HEK293 (cell line): ENCODE measurements around the gene LYST.

Experiments used
- CTCF ChIA-PET: fragments of 350-600 bp; formaldehyde crosslinking; extraction: SDS; loops from one replicate; lab custom pipeline; 2021; ENCODE audit warnings: antibody characterized with exemption; lab: Yijun Ruan, JAX
- POLR2A ChIA-PET: fragments of 300-600 bp; formaldehyde crosslinking; extraction: SDS; loops from one replicate; lab custom pipeline; 2020; ENCODE audit warnings: antibody characterized with exemption, inconsistent platforms; lab: Yijun Ruan, JAX
- H3K27ac ChIP-seq: fragments of 200-500 bp; sonication (Bioruptor generic); 2 replicates; pipeline ENCODE4 v1.5.1; 2014; ENCODE audit warnings: low read depth, low read length, control low read depth, inconsistent platforms; ENCODE audit errors: extremely low read depth
- H3K36me3 ChIP-seq, 2 experiments: fragments of 200-500 bp in 1 of 2; sonication (Bioruptor generic) in 1 of 2; 1 replicate in 1 of 2; 2 replicates in 1 of 2; pipeline ENCODE4 v1.5.1; 2014 to 2017; ENCODE audit warnings: inconsistent platforms in 2 of 2, low read length in 2 of 2; ENCODE audit not compliant: control insufficient read depth in 2 of 2, insufficient read depth in 1 of 2
- H3K4me1 ChIP-seq: fragments of 200-500 bp; sonication (Bioruptor generic); 2 replicates; pipeline ENCODE4 v1.5.1; 2014; ENCODE audit warnings: mild to moderate bottlenecking, low read length, inconsistent platforms; ENCODE audit not compliant: control insufficient read depth, insufficient read depth
- H3K4me3 ChIP-seq: 2 replicates; pipeline ENCODE4 v1.5.1; 2011; ENCODE audit warnings: low read depth, mild to moderate bottlenecking, control low read depth, low read length, moderate library complexity
- H3K9me3 ChIP-seq: fragments of 200-500 bp; sonication (Bioruptor generic); 2 replicates; pipeline ENCODE4 v1.5.1; 2014; ENCODE audit warnings: low read depth, low read length, inconsistent platforms; ENCODE audit not compliant: control insufficient read depth, insufficient read depth
- EGR2 ChIP-seq: fragments of 450-650 bp; formaldehyde crosslinking; IDR thresholded peaks from 2 replicates; pipeline ENCODE4 v1.5.1; 2016; ENCODE audit warnings: low read depth, missing biosample characterization, missing genetic modification characterization
- MZF1 ChIP-seq: fragments of 450-650 bp; formaldehyde crosslinking; IDR thresholded peaks from 2 replicates; pipeline ENCODE4 v1.5.1; 2017; ENCODE audit warnings: missing biosample characterization, missing genetic modification characterization, borderline replicate concordance
- PRDM6 ChIP-seq: fragments of 450-650 bp; formaldehyde crosslinking; IDR thresholded peaks from 2 replicates; pipeline ENCODE4 v1.5.1; 2017; ENCODE audit warnings: missing biosample characterization, missing genetic modification characterization
- SALL2 ChIP-seq: fragments of 450-650 bp; formaldehyde crosslinking; IDR thresholded peaks from 2 replicates; pipeline ENCODE4 v1.5.0; 2017; ENCODE audit warnings: missing biosample characterization, mild to moderate bottlenecking, missing genetic modification characterization, borderline replicate concordance
- TCF7L2 ChIP-seq: IDR thresholded peaks from 2 replicates; pipeline ENCODE4 v1.6.1; 2011; ENCODE audit warnings: low read depth, mild to moderate bottlenecking, inconsistent platforms, low read length, moderate library complexity, borderline replicate concordance
- ZBTB17 ChIP-seq: fragments of 450-650 bp; formaldehyde crosslinking; IDR thresholded peaks from 2 replicates; pipeline ENCODE4 v1.5.1; 2016; ENCODE audit warnings: missing biosample characterization, missing genetic modification characterization
- ZFHX2 ChIP-seq: fragments of 450-650 bp; formaldehyde crosslinking; conservative IDR thresholded peaks from 2 replicates; pipeline ENCODE4 v1.5.1; 2016; ENCODE audit warnings: missing biosample characterization, missing genetic modification characterization
- ZFP3 ChIP-seq: fragments of 450-650 bp; formaldehyde crosslinking; IDR thresholded peaks from 2 replicates; pipeline ENCODE4 v1.5.1; 2016; ENCODE audit warnings: low read depth, missing biosample characterization, missing genetic modification characterization
- ZIC2 ChIP-seq: fragments of 450-650 bp; formaldehyde crosslinking; IDR thresholded peaks from 2 replicates; pipeline ENCODE4 v1.5.1; 2016; ENCODE audit warnings: missing biosample characterization, missing genetic modification characterization
- ZNF16 ChIP-seq: fragments of 450-650 bp; formaldehyde crosslinking; IDR thresholded peaks from 2 replicates; pipeline ENCODE4 v1.5.1; 2016; ENCODE audit warnings: low read depth, missing biosample characterization, missing genetic modification characterization
- ZNF248 ChIP-seq: fragments of 450-650 bp; formaldehyde crosslinking; IDR thresholded peaks from 2 replicates; pipeline ENCODE4 v1.5.1; 2017; ENCODE audit warnings: missing biosample characterization, missing genetic modification characterization
- ZNF302 ChIP-seq: fragments of 450-650 bp; formaldehyde crosslinking; IDR thresholded peaks from 2 replicates; pipeline ENCODE4 v1.5.1; 2016; ENCODE audit warnings: missing biosample characterization, missing genetic modification characterization, low read depth
- ZNF423 ChIP-seq: fragments of 450-650 bp; formaldehyde crosslinking; IDR thresholded peaks from 2 replicates; pipeline ENCODE4 v1.5.1; 2016; ENCODE audit warnings: missing biosample characterization, missing genetic modification characterization
- ZNF48 ChIP-seq: fragments of 450-650 bp; formaldehyde crosslinking; IDR thresholded peaks from 2 replicates; pipeline ENCODE4 v1.5.1; 2016; ENCODE audit warnings: missing biosample characterization, missing genetic modification characterization
- ZNF501 ChIP-seq: fragments of 450-650 bp; formaldehyde crosslinking; IDR thresholded peaks from 2 replicates; pipeline ENCODE4 v1.5.1; 2016; ENCODE audit warnings: missing biosample characterization, missing genetic modification characterization
- ZNF560 ChIP-seq: fragments of 450-650 bp; formaldehyde crosslinking; IDR thresholded peaks from 2 replicates; pipeline ENCODE4 v1.5.1; 2017; ENCODE audit warnings: missing biosample characterization, missing genetic modification characterization, borderline replicate concordance
- ZNF585B ChIP-seq: fragments of 450-650 bp; formaldehyde crosslinking; IDR thresholded peaks from 2 replicates; pipeline ENCODE4 v1.5.1; 2016; ENCODE audit warnings: missing biosample characterization, missing genetic modification characterization
- ZNF624 ChIP-seq: fragments of 450-650 bp; formaldehyde crosslinking; IDR thresholded peaks from 2 replicates; pipeline ENCODE4 v1.5.1; 2017; ENCODE audit warnings: missing biosample characterization, missing genetic modification characterization
- ZNF654 ChIP-seq: fragments of 450-650 bp; formaldehyde crosslinking; IDR thresholded peaks from 2 replicates; pipeline ENCODE4 v1.5.1; 2016; ENCODE audit warnings: low read depth, missing biosample characterization, missing genetic modification characterization
- ZNF660 ChIP-seq: fragments of 450-650 bp; IDR thresholded peaks from 2 replicates; pipeline ENCODE4 v1.5.1; 2018; ENCODE audit warnings: missing biosample characterization, mild to moderate bottlenecking, missing genetic modification characterization
- ZNF76 ChIP-seq: fragments of 450-650 bp; formaldehyde crosslinking; IDR thresholded peaks from 2 replicates; pipeline ENCODE4; 2016; ENCODE audit warnings: low read depth, missing biosample characterization, missing genetic modification characterization, borderline replicate concordance
- ZNF768 ChIP-seq: fragments of 450-650 bp; formaldehyde crosslinking; IDR thresholded peaks from 2 replicates; pipeline ENCODE4 v1.5.1; 2018; ENCODE audit warnings: missing biosample characterization, mild to moderate bottlenecking, missing genetic modification characterization
- ZNF791 ChIP-seq: fragments of 450-650 bp; formaldehyde crosslinking; IDR thresholded peaks from 2 replicates; pipeline ENCODE4 v1.5.1; 2016; ENCODE audit warnings: missing biosample characterization, missing genetic modification characterization
- ZNF843 ChIP-seq: fragments of 450-650 bp; formaldehyde crosslinking; IDR thresholded peaks from 2 replicates; pipeline ENCODE4 v1.5.1; 2016; ENCODE audit warnings: missing biosample characterization, missing genetic modification characterization
- TF ChIP-seq, protein P1 (sequence below): fragments of 450-650 bp; formaldehyde crosslinking; IDR thresholded peaks from 2 replicates; pipeline ENCODE4 v1.5.1; 2016; ENCODE audit warnings: missing biosample characterization, missing genetic modification characterization

Gene LYST

GRCh38 chr1:235817101-235817728 is 49.5 kb downstream of the LYST start (continued):
- TF ChIP-seq ZNF48 (tag by site-specific recombination) (no peak), ZNF791 (no peak), ZNF654 (tag by site-specific recombination) (no peak), ZBTB17 (peak; percentile 35), ZNF302 (tag by site-specific recombination) (no peak)
- TF ChIP-seq, all 188 proteins: peak for 14

DNA sequence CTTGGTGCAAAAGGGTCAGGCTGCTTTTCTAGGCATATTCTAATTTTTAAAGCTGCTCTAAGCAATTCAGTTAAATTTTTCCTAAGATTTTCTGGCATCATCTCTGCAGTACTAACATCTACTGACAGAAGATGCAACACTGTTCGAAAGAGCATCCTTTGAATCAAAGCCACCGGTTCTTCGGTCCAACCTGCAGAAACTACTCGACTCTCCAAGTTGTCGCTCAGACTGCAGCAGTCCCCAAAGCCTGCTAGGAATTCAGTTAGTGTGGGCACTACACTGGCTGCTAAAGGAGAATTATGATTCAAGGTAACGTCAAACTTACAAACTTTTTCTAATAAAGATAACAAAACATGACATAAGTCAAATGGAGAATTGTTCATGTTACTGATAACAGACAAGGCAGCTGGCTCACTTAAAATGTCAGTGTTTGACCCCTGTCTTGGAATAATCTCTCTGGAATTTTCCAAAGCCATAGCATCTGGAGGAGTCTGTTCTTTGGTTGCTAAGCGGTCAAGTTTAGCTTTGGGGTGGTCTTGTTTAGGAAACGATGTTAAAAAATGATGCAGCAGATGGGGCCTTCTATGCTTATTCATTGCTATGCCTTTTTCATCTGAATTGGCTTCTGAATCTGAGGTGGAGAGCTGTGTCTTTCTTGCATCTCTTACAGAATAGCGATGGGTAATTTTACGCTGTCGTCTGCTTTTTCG is 56.9 kb downstream of the LYST start:
- POLR2A ChIA-PET: no interaction called here
- no peak overlapping the region for H3K27ac ChIP-seq
- CTCF ChIA-PET: interaction anchor here (1.3 kb wide), 1 partner anchor 162 kb away, joined by 3 read pairs; no protein-coding TSS in a partner anchor
- TF ChIP-seq ZNF16 (tag by site-specific recombination) (no peak), PRDM6 (tag by site-specific recombination) (peak; percentile 48; the same call in 1 of the 2 replicates)
- no peaks in the 10 kb centered on the region for H3K36me3 ChIP-seq
- peaks cover 2% of the 10 kb centered on the region; the same call in 1 of the 2 replicates for H3K4me1 ChIP-seq
- H3K4me3 ChIP-seq: no peak overlapping the region
- no peaks in the 10 kb centered on the region for H3K9me3 ChIP-seq

DNA sequence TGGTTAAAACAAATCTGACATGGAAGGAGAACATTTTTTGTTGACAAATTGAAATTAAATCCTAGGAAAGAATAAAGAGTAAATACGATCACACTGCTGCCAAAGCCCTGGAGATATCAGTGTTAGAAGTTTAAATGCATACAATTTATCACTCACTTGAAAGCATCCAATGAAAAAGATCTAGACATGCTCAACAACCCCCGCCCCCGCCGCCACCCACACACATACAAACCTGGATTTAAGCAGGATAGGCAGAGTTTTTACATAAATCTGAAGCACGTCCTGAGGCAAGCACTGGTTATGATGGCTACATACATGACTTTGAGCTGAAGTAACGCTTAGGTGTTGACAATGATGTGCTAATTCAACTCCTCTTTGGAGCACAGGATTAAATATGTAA is 58.5 kb downstream of the LYST start:
- Histone ChIP-seq H3K4me1 (peaks cover 2% of the 10 kb centered on the region; the same call in 1 of the 2 replicates), H3K4me3 (no peak overlapping the region), H3K36me3 (no peaks in the 10 kb centered on the region)
- TF ChIP-seq TCF7L2 (0 out of 2 replicates have a peak, but pooled peaks have one; percentile 23), ZNF560 (tag by site-specific recombination) (no peak), MZF1 (no peak), ZFHX2 (tag by site-specific recombination) (peak; percentile 89), ZFP3 (tag by site-specific recombination) (no peak), EGR2 (tag by site-specific recombination) (peak; percentile 75), ZNF624 (tag by site-specific recombination) (no peak)
- TF ChIP-seq, all 188 proteins: peak for 3
- ChIA-PET POLR2A (interaction anchor here (0.6 to 1.4 kb wide), 2 partner anchors 8 to 303 kb away, joined by 3 read pairs; no protein-coding TSS in a partner anchor), CTCF (interaction anchor here (0.6 to 2.7 kb wide), 4 partner anchors 150 to 296 kb away, joined by 3 to 9 read pairs (median 5); no protein-coding TSS in a partner anchor)
- H3K9me3 ChIP-seq: no peaks in the 10 kb centered on the region
- H3K27ac ChIP-seq: no peak overlapping the region

GRCh38 chr1:235806123-235806522 is 60.6 kb downstream of the LYST start:
- CTCF ChIA-PET: interaction anchor here (0.7 to 3.7 kb wide), 3 partner anchors 23 to 262 kb away, joined by 3 to 19 read pairs (median 9); no protein-coding TSS in a partner anchor
- Histone ChIP-seq H3K9me3 (no peaks in the 10 kb centered on the region), H3K27ac (no peak overlapping the region), H3K4me1 (peaks cover 2% of the 10 kb centered on the region; the same call in 1 of the 2 replicates), H3K36me3 (no peaks in the 10 kb centered on the region), H3K4me3 (no peak overlapping the region)
- POLR2A ChIA-PET: no interaction called here
- TF ChIP-seq ZNF76 (tag by site-specific recombination) (no peak), ZIC2 (tag by site-specific recombination) (no peak), ZNF843 (tag by site-specific recombination) (no peak), TCF7L2 (no peak), ZNF585B (tag by site-specific recombination) (no peak), ZNF423 (tag by site-specific recombination) (no peak), SALL2 (tag by site-specific recombination) (no peak), ZNF501 (no peak), ZNF768 (tag by site-specific recombination) (no peak), EGR2 (tag by site-specific recombination) (no peak), ZNF248 (no peak), ZNF660 (tag by site-specific recombination) (no peak)
- TF ChIP-seq, protein P1, sequence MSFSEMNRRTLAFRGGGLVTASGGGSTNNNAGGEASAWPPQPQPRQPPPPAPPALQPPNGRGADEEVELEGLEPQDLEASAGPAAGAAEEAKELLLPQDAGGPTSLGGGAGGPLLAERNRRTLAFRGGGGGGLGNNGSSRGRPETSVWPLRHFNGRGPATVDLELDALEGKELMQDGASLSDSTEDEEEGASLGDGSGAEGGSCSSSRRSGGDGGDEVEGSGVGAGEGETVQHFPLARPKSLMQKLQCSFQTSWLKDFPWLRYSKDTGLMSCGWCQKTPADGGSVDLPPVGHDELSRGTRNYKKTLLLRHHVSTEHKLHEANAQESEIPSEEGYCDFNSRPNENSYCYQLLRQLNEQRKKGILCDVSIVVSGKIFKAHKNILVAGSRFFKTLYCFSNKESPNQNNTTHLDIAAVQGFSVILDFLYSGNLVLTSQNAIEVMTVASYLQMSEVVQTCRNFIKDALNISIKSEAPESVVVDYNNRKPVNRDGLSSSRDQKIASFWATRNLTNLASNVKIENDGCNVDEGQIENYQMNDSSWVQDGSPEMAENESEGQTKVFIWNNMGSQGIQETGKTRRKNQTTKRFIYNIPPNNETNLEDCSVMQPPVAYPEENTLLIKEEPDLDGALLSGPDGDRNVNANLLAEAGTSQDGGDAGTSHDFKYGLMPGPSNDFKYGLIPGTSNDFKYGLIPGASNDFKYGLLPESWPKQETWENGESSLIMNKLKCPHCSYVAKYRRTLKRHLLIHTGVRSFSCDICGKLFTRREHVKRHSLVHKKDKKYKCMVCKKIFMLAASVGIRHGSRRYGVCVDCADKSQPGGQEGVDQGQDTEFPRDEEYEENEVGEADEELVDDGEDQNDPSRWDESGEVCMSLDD (tag by site-specific recombination): no peak
